ENCODE data around the gene FAM3A. TPM values are rescaled to one million over a fixed set of nuclear protein-coding genes. Genes with fewer than 3 reads are reported as not detected.

Gene FAM3A
- total RNA-seq, 2 donors from 2014 or later: 23.6 to 24.3 TPM

DNA sequence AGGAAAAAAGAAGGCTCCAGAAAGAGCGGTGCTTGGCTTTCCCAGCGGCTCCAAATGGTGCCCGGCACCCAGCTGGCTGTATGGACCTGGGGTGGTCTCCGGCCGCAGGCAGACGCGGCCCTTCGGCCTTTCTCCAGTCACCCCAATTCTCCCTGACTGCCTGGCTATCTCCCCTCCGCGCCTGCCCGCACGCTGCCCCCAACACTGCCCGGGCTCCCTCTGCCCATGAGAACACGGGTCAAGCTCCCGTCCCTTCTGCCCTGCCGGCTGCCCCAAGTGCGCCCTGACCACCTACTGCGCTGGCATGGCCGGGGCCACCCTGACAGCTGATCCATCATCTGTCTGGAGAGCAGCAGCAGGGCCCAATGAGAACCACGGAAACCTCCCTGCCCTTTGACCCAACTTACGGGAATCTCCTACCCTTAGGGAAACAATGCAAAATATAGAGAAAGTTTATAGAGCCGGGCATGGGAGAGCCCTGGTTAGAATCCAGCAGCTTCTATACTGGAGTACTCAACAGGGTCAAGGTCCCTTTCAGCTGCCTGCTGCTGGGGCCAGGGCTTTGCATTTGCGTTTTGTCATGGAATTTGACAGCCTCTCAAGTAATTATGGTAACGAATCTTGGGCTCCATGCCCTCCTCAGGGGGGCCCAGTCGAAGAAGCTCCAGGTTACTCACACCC is 1.2 kb upstream of the FAM3A start:
- 13 to 16% methylated on average over 4 to 25 of the region's 25 CpGs for WGBS, 2 experiments (ENCODE audit: insufficient coverage in 1 of 2, insufficient read length in 1 of 2)
- peak overlapping the region; percentile 86 for H3K27ac Mint-ChIP-seq
- Histone ChIP-seq H3K27me3 (ENCODE audit: control insufficient read depth, insufficient read depth, low read length, poor library complexity, severe bottlenecking) (no peaks in the 10 kb centered on the region), H3K27ac (ENCODE audit: low read depth, low read length) (peak overlapping the region; percentile 81), H3K9ac (ENCODE audit: extremely low read depth, low read length, poor library complexity, severe bottlenecking) (peak overlapping the region; percentile 49), H3K9me3 (ENCODE audit: control insufficient read depth, low read length) (no peaks in the 10 kb centered on the region), H3K4me1 (ENCODE audit: control insufficient read depth, insufficient read depth, low read length) (no peaks in the 10 kb centered on the region), H3K36me3 (ENCODE audit: control insufficient read depth, insufficient read depth, low read length) (no peaks in the 10 kb centered on the region), H3K4me3 (ENCODE audit: low read length) (peak overlapping the region; percentile 81)
- H3K4me1 Mint-ChIP-seq: peaks cover 11% of the 10 kb centered on the region
- no peaks in the 10 kb centered on the region for H3K27me3 Mint-ChIP-seq (ENCODE audit: insufficient read depth)
- peaks cover 9% of the 10 kb centered on the region for H3K36me3 Mint-ChIP-seq (ENCODE audit: low read depth)
- TF ChIP-seq, protein P1, sequence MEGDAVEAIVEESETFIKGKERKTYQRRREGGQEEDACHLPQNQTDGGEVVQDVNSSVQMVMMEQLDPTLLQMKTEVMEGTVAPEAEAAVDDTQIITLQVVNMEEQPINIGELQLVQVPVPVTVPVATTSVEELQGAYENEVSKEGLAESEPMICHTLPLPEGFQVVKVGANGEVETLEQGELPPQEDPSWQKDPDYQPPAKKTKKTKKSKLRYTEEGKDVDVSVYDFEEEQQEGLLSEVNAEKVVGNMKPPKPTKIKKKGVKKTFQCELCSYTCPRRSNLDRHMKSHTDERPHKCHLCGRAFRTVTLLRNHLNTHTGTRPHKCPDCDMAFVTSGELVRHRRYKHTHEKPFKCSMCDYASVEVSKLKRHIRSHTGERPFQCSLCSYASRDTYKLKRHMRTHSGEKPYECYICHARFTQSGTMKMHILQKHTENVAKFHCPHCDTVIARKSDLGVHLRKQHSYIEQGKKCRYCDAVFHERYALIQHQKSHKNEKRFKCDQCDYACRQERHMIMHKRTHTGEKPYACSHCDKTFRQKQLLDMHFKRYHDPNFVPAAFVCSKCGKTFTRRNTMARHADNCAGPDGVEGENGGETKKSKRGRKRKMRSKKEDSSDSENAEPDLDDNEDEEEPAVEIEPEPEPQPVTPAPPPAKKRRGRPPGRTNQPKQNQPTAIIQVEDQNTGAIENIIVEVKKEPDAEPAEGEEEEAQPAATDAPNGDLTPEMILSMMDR (conservative IDR thresholded peaks at IDR 0.05): no peak
- peak overlapping the region; percentile 68 for H3K4me3 Mint-ChIP-seq
- DNase-seq: peak; percentile 84
- peaks cover 39% of the 10 kb centered on the region for H3K9me3 Mint-ChIP-seq

DNA sequence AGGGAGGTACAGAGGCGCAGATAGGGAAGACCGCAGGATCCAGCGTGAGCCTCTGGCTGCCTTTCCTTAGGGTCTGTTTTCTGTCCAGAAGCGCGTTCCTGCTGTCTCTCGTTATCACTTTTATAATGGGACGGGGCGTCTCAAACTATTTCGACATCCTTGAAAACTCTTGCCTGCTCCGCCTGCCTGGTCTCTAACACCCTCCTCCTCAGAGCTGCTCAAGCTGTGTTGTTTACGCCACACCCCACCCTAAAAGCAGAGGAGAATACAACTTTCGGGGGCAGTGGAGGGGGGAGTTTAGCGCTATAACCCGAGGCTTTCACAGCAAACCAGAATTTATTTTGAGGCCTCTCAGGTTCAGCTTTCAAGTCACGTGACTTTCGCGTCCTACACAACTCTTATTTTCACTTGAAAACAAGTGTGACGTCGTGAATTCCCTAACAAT is 646 bp upstream of the FAM3A start:
- H3K4me1 ChIP-seq (ENCODE audit: control insufficient read depth, insufficient read depth, low read length): no peaks in the 10 kb centered on the region
- no peaks in the 10 kb centered on the region for H3K9me3 ChIP-seq (ENCODE audit: control insufficient read depth, low read length)
- H3K36me3 ChIP-seq (ENCODE audit: control insufficient read depth, insufficient read depth, low read length): no peaks in the 10 kb centered on the region
- H3K4me1 Mint-ChIP-seq: peaks cover 11% of the 10 kb centered on the region
- peaks cover 9% of the 10 kb centered on the region for H3K36me3 Mint-ChIP-seq (ENCODE audit: low read depth)
- H3K4me3 ChIP-seq (ENCODE audit: low read length): peak overlapping the region; percentile 81
- H3K27ac Mint-ChIP-seq: peak overlapping the region; percentile 94
- H3K9me3 Mint-ChIP-seq: peaks cover 41% of the 10 kb centered on the region
- 2% methylated on average over 16 of the region's 19 CpGs; no CpG with 5 or more reads in 1 of the 2 experiments for WGBS, 2 experiments (ENCODE audit: insufficient coverage in 1 of 2, insufficient read length in 1 of 2)
- peak overlapping the region; percentile 81 for H3K27ac ChIP-seq (ENCODE audit: low read depth, low read length)
- H3K27me3 Mint-ChIP-seq (ENCODE audit: insufficient read depth): no peaks in the 10 kb centered on the region
- peak overlapping the region; percentile 49 for H3K9ac ChIP-seq (ENCODE audit: extremely low read depth, low read length, poor library complexity, severe bottlenecking)
- DNase-seq: no peak
- peak overlapping the region; percentile 68 for H3K4me3 Mint-ChIP-seq
- no peaks in the 10 kb centered on the region for H3K27me3 ChIP-seq (ENCODE audit: control insufficient read depth, insufficient read depth, low read length, poor library complexity, severe bottlenecking)
- TF ChIP-seq, protein P1 (conservative IDR thresholded peaks at IDR 0.05): no peak

DNA sequence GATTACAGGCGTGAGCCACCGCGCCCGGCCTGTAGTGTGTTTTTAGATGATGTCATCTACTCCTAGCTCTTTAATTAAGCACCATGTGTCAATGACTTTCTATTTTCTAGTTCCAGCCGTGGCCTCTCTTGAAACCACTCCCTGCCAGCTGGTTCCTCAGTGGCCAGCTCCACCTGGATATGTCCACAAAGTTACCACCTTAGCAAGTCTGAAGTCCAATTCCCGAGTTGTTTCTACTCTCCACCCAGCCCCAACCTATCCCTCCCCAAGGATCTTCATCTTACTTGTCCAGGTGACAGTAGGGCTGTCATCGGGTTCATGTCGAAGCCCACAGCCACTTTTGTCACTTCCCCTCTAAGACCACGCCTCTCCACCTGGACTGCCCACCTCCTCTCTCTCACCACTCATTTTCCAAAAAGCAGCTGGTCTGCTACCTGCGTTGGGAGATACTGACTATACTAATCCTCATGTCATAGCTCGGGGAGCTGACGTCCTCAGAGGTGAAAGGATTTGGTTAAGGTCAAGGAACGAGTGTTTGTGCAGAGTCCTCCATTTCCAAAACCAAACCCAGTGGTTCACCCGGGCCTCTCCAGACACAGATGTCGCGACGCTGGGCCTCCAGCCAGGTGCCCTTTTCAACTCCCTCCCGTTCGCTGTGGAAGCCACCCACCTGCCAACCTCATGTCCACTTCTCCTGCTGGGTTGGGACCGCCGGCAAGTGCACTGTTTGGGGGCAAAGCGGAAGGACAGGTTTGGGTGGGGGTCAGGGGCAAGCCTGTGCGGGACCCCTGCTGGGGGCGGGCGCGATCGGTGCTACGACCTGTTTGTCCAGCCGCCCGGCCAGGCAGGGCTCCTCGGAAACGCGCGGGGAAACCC is 704 bp downstream of the FAM3A start:
- no peak overlapping the region for H3K27ac ChIP-seq (ENCODE audit: low read depth, low read length)
- 26 to 100% methylated on average over 1 to 34 of the region's 34 CpGs for WGBS, 2 experiments (ENCODE audit: insufficient coverage in 1 of 2, insufficient read length in 1 of 2)
- no peaks in the 10 kb centered on the region for H3K4me1 ChIP-seq (ENCODE audit: control insufficient read depth, insufficient read depth, low read length)
- Mint-ChIP-seq H3K36me3 (ENCODE audit: low read depth) (peaks cover 14% of the 10 kb centered on the region), H3K4me3 (peak overlapping the region; percentile 68), H3K4me1 (peaks cover 11% of the 10 kb centered on the region), H3K27me3 (ENCODE audit: insufficient read depth) (no peaks in the 10 kb centered on the region), H3K27ac (no peak overlapping the region), H3K9me3 (peaks cover 54% of the 10 kb centered on the region)
- H3K36me3 ChIP-seq (ENCODE audit: control insufficient read depth, insufficient read depth, low read length): no peaks in the 10 kb centered on the region
- H3K4me3 ChIP-seq (ENCODE audit: low read length): peak overlapping the region; percentile 83
- TF ChIP-seq, protein P1 (conservative IDR thresholded peaks at IDR 0.05): no peak
- no peaks in the 10 kb centered on the region for H3K27me3 ChIP-seq (ENCODE audit: control insufficient read depth, insufficient read depth, low read length, poor library complexity, severe bottlenecking)
- H3K9ac ChIP-seq (ENCODE audit: extremely low read depth, low read length, poor library complexity, severe bottlenecking): peak overlapping the region; percentile 51
- DNase-seq: peak; percentile 53
- H3K9me3 ChIP-seq (ENCODE audit: control insufficient read depth, low read length): no peaks in the 10 kb centered on the region
